GM20000 (cell line): ENCODE results near the gene SERPINB1.

Source experiments
- DNase-seq: peaks from one replicate; pipeline ENCODE4 v3.0.0; 2012; ENCODE audit warnings: low spot score
- CTCF ChIP-seq: IDR thresholded peaks from 2 replicates; pipeline ENCODE4 v1.5.1; 2012; ENCODE audit warnings: mild to moderate bottlenecking, control low read depth; ENCODE audit errors: extremely low read depth, missing control alignments

Gene SERPINB1

GRCh38 chr6:2871953-2872352, 30.3 kb upstream of the SERPINB1 start:
- DNase-seq = no peak
- no peak for TF ChIP-seq CTCF

GRCh38 chr6:2871102-2871501, 29.4 kb upstream of the SERPINB1 start:
- DNase-seq = no peak
- no peak for TF ChIP-seq CTCF

GRCh38 chr6:2870046-2870636, 28.5 kb upstream of the SERPINB1 start:
- DNase-seq = no peak
- TF ChIP-seq CTCF = no peak

- DNase-seq = no peak
- TF ChIP-seq CTCF = no peak
Measured at GRCh38 chr6:2868637-2869036, 27.0 kb upstream of the SERPINB1 start.

- DNase-seq = peak; percentile 61
- TF ChIP-seq CTCF = no peak
Measured at GRCh38 chr6:2866171-2866846, 24.6 kb upstream of the SERPINB1 start.

- no peak for TF ChIP-seq CTCF
- DNase-seq = no peak
Measured at GRCh38 chr6:2865694-2866151, 24.1 kb upstream of the SERPINB1 start.

GRCh38 chr6:2865270-2865669, 23.6 kb upstream of the SERPINB1 start:
- no peak for DNase-seq
- no peak for TF ChIP-seq CTCF
